GM12891 (cell line): ENCODE results near the gene PUS1.

Experiments used
- DNase-seq: peaks from one replicate; pipeline ENCODE4 v3.0.0; 2011; ENCODE audit warnings: low spot score; ENCODE audit not compliant: insufficient read length
- FAIRE-seq: peaks from 2 replicates; lab custom pipeline; 2011; peaks lifted over from hg19 to GRCh38; lab: Jason Lieb, UNC
- PAX5 ChIP-seq: IDR thresholded peaks from 2 replicates; pipeline ENCODE4 v1.6.1; 2011; ENCODE audit warnings: low read length, moderate library complexity, mild to moderate bottlenecking; ENCODE audit not compliant: insufficient read depth, severe bottlenecking
- POLR2A ChIP-seq: IDR thresholded peaks from 2 replicates; pipeline ENCODE4 v1.6.1; 2011; ENCODE audit warnings: low read depth, low read length, control low read depth
- POLR2AphosphoS5 ChIP-seq: IDR thresholded peaks from 2 replicates; pipeline ENCODE4 v1.6.1; 2011; ENCODE audit warnings: low read depth, low read length, control low read depth
- POU2F2 ChIP-seq: IDR thresholded peaks from 2 replicates; pipeline ENCODE4 v1.6.1; 2011; ENCODE audit warnings: low read depth, mild to moderate bottlenecking, control low read depth, low read length, moderate library complexity
- SPI1 ChIP-seq: IDR thresholded peaks from 2 replicates; pipeline ENCODE4 v1.6.1; 2011; ENCODE audit warnings: low read depth, low read length, control low read depth
- TAF1 ChIP-seq: IDR thresholded peaks from 2 replicates; pipeline ENCODE4 v1.6.1; 2011; ENCODE audit warnings: low read depth, low read length, control low read depth

PUS1 gene

DNA sequence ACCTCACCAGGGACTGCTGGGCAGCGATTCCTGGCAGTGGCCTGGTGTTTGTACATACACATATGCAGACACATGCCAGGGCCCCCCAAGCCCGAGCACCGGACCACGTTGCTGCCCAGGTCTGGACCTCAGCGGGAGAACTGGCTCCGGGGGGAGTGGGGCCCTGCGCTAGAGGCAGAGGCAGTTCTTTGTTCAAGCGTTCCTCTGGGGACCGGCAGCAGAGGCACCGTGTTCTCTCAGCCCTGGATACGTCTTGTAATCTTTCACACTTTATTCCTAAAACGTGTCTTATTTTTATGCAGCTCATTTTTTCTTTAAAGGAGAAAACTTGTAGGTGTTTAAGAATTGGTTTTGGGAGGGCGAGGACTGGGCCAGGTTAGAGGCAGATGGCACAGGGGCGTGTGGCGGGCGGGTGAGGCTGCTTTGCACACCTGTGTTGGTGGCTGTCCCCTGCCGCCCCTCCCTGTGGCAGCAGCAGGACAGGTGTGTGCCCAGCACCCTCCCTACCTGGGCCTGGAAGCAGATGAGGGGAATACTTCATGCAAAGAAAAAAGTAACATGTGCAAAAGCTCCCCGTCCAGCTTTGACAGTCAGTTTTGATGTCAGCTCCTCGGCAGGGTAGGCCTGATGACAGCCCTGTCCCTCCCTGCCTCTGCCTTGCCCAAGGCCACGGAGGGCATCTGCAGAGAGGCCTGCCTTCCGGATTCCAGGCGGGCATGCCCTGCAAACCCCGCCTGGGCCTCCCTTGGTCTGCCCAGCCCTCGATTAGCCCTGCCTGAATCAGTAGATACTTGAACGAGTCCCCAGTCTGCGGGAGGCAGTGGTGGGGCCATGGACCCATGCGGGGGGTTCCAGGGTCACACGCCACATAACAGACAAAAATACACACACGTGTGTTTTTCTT lies 7.0 kb upstream of the PUS1 start:
- FAIRE-seq (no peak), DNase-seq (no peak)
- TF ChIP-seq POLR2A (no peak), PAX5 (no peak), TAF1 (no peak)

DNA sequence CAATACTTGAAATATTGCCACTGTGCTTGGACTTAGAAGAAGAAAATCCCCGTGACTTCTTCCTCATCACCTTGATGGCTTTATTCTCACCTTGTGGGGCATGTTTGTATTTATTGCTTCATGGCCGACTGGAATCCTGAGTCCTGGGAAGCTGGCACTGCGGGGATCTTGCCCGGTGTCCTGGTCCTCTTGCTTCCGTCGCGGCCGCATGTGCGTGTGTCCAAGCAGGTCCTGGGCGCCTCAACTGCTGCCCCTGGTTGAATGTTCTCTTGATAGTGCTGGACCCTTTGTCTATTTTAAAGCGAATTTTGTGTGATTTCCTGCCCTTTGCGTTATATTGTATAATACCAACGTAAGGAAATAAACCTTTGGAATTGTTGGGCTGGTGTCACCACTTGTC lies 6.3 kb upstream of the PUS1 start:
- DNase-seq (no peak), FAIRE-seq (no peak)
- TF ChIP-seq POLR2A (no peak), SPI1 (no peak), POLR2AphosphoS5 (no peak), PAX5 (no peak), POU2F2 (no peak), TAF1 (no peak)

DNA sequence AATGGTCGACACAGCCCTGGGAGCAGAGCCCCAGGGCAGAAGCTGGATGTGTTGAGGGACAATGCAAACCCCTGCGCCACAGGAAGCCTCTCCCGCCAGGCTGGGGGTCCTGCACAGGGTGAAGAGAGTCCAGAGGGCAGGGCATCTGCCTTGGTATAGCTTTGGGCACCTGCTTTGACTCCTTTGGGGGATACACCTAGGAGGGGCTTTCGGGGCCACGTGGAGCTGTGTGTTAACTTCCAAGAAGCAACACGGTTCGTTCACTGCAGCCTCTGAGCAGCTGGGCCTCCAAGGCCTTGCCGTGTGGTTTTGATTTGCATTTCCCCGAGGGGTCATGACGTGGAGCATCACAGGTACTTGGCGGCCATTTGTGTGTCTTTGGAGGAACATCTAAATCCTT lies 5.8 kb upstream of the PUS1 start:
- TF ChIP-seq POU2F2 = peak; percentile 99
- no peak for TF ChIP-seq PAX5
- peak; percentile 77 for DNase-seq
- FAIRE-seq = peak; percentile 93

DNA sequence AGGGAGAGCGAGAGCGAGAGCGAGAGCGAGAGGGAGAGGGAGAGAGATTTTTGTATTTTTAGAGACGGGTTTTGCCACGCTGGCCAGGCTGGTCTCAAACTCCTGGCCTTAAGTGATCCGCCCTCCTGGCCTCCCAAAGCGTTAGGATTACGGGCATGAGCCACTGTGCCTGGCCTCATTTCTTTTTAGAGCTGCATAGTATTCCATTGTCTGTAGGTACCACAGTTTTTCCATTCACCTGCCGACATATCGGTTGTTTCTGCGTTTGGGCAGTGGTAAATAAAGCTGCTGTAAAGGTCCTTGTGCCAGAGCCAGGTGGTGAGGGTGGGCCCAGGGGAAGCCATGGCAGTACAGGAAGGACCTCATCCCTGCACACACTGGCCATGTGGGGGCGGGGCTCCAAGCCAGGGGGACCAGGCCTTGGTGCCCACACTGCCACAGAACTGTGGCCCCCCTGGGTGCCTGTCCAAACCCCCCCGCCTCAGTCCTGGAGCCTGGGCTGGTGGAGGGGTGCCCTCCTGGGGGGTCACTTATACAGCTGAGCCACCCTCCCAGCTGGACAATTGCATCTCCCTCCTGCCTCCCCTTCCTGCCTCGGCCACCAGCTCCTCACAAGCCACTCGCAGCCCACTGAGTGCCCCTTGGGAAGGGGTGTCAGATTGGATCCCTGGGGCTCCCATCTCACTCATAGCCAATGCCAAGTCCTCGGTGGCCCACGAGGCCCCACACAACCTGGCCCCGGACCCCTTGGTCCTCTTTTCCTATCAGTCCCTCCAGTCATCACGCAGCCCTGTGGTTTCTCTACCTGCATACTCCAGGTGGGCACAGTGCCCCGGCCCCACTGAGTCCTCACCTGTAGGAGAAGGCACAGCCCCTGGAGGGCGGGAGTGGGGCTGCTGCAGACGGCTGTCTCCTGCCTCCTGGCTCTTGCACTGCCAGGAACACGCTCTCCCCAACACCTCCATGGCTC lies 1.7 kb upstream of the PUS1 start:
- no peak for FAIRE-seq
- DNase-seq = no peak
- TF ChIP-seq TAF1 (no peak), SPI1 (no peak), POLR2AphosphoS5 (no peak), POU2F2 (no peak), POLR2A (no peak), PAX5 (no peak)

DNA sequence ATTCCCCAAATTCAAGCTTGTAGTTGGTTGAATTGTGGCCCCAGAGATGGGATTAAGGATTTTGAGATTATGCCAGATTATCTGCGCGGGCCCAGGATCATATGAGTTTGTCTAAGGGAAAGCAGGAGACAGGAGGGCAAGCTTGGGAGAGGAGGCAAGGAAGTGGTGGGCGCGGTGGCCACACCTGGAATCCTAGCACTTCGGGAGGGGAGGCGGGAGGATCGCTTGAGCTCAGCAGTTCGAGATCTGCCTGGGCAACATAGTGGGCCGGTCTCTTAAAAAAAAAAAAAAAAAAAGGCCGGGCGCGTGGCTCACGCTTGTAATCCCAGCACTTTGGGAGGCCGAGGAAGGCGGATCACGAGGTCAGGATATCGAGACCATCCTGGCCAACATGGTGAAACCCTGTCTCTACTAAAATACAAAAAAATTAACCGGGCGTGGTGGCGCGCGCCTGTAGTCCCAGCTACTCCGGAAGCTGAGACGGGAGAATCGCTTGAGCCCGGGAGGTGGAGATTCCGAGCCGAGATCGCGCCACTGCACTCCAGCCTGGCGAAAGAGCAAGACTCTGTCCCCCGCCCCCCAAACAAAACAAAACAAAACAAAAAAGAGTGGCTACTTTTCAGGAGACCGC lies 881 bp upstream of the PUS1 start:
- DNase-seq (no peak), FAIRE-seq (peak; percentile 20)
- no peak for TF ChIP-seq POLR2A
- TF ChIP-seq SPI1 = no peak
- TF ChIP-seq PAX5 = no peak
- TF ChIP-seq POLR2AphosphoS5 = no peak
- no peak for TF ChIP-seq TAF1
- TF ChIP-seq POU2F2 = no peak

DNA sequence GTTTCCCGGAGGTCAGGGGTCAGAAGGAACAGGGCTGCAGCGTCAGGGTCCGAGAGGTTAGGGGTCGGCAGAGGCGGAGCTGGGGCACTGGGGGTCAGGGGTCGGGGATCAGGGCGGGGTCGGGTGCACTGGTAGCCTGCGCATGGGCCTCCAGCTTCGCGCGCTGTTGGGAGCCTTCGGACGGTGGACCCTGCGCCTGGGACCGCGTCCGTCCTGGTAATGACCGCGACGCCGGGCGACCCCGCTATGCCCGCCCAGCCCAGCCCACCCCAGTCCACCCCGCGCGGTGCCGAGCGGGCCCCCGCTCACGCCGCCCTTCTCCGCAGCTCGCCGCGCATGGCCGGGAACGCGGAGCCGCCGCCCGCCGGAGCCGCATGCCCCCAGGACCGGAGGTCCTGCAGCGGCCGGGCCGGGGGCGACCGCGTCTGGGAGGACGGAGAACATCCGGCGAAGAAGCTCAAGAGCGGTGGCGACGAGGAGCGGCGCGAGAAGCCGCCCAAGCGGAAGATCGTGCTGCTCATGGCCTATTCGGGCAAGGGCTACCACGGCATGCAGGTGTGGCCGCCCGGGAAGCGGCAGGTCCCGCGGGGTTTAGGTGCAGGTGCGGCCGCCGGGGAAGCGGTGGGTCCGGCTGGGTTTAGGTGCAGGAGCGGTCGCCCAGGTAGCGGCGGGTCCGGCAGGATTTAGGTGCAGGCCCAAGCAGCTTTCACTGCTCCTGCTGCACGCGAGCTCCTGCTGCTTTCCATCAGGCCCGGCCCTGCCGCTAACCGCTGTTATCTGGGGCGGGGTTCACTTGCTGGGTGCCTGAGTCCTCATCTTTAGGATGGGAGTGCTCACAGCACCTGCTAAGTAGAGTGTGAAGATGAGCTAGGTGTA lies 743 bp downstream of the PUS1 start:
- FAIRE-seq = peak; percentile 84

DNA sequence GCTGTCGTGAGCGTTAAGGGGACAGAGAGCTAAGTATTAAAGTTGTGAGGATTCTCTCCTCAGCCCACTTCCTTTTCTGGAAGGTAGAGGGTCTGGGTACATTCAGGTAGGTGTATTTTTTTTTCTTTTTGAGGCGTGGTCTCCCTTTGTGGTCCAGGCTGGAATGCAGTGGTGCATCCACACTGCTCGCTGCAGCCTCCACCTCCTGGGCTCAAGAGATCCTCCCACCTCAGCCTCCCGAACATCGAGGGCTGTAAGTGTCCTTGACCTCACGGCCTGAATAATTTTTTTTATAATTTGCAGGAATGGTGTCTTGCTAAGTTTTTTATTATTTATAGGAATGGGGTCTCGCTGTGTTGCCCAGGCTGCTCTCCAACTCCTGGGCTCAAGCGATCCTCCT lies 1.4 kb downstream of the PUS1 start:
- no peak for TF ChIP-seq TAF1
- no peak for TF ChIP-seq POLR2A
- no peak for TF ChIP-seq POLR2AphosphoS5
- no peak for TF ChIP-seq PAX5
- TF ChIP-seq SPI1 = no peak
- TF ChIP-seq POU2F2 = no peak
- FAIRE-seq (no peak), DNase-seq (no peak)

More for the DNA sequence above, 743 bp downstream of the PUS1 start:
- TF ChIP-seq POU2F2 = no peak
- no peak for TF ChIP-seq SPI1
- TF ChIP-seq PAX5 = no peak
- TF ChIP-seq TAF1 = no peak
- TF ChIP-seq POLR2A = no peak
- no peak for TF ChIP-seq POLR2AphosphoS5
- DNase-seq = peak; percentile 56

DNA sequence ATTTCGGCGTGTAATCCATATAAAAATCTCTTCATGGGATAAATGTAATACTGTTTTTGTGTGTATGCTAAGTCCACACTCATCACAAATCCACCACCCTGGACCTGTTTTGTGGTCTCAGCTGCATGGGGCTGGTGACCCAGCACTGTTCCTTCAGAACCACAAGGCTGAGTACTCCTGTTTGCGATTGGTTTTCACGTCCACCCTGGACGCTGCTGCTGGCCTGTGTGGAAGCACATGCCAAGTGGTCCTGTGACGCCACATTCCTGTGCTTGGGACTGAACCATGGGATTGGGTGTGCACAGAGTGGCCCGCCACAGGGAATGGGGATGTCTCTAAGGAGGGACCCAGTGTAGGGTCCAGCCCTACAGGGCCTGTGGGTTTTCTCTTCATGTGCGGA lies 4.3 kb downstream of the PUS1 start:
- no peak for FAIRE-seq
- no peak for DNase-seq
- TF ChIP-seq POU2F2 (no peak), POLR2A (peak; percentile 13; the same call in 1 of the 2 replicates)

DNA sequence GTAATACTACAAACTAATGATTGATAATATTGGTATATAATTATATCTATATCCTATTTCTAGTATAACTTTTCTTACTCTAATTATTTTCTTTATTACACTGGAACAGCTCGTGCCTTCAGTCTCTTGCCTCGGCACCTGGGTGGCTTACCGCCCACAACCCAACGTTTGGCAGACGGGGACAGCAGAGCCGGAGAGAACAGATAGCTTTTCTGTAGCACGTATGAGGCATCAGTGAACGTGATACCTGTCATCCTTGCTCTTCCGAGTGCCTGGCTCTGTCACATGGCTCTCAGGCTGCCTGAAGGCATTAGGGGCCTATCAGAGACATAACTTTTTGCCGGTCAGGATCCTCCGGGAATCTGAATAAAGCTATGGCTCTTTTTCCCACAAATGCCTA lies 5.5 kb downstream of the PUS1 start:
- FAIRE-seq (no peak), DNase-seq (no peak)
- no peak for TF ChIP-seq POLR2AphosphoS5
- no peak for TF ChIP-seq PAX5
- TF ChIP-seq TAF1 = no peak
- no peak for TF ChIP-seq SPI1
- TF ChIP-seq POLR2A = no peak
- TF ChIP-seq POU2F2 = no peak
